ENCODE measurements around the gene CTDSPL.

DNA sequence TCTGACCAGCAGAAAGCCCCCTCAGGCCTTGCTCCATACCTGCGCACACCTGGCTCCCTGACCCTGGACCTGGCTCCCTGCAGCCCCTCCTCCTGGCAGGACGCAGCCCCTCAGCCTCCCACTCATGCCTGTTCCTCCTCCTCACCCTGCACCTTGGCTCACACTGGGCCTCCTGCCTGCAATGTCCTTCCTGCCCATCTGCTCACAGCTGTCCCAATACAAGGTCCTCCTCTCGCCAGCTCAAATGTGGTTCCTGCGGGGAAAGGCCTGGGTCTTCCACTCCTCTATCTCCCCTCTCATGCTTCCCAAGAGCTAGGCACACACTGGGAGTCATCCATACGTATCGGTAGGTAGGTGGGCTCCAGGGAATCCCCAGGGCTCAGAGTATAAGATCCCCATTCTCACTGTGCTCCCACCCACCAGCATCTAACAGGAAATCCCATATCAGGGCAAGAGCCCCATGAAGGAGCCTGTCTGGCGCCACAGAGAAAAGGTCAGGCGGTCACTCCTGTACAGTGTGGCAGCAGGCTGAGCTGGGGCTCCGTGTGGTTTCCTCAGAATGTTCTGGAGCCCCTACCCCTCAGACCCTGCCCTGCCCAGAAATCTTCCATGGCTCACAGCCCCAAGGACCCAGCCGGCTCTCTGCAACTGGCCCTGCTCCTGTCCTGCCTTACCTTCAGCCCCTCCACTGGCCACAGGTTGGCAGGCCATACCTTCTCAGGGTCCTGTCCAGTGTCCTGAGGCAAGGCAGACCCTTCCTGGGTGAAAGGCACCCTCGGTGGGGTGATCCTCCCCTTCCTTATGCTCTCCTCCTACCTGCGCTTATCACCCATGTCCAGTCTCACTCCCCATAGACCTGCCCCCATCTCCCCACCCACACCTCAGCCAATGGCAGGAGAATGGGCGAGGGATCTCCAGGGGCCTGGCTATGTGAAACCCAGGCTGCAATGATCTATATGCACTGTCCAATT, 156.9 kb downstream of the CTDSPL start:
- TF ChIP-seq, protein P1, sequence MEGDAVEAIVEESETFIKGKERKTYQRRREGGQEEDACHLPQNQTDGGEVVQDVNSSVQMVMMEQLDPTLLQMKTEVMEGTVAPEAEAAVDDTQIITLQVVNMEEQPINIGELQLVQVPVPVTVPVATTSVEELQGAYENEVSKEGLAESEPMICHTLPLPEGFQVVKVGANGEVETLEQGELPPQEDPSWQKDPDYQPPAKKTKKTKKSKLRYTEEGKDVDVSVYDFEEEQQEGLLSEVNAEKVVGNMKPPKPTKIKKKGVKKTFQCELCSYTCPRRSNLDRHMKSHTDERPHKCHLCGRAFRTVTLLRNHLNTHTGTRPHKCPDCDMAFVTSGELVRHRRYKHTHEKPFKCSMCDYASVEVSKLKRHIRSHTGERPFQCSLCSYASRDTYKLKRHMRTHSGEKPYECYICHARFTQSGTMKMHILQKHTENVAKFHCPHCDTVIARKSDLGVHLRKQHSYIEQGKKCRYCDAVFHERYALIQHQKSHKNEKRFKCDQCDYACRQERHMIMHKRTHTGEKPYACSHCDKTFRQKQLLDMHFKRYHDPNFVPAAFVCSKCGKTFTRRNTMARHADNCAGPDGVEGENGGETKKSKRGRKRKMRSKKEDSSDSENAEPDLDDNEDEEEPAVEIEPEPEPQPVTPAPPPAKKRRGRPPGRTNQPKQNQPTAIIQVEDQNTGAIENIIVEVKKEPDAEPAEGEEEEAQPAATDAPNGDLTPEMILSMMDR (conservative IDR thresholded peaks at IDR 0.05), result no peak
- TF ChIP-seq EZH2 (IDR thresholded peaks at IDR 0.05; ENCODE audit: low read depth), result no peak

All from PC-9 (cell line).